NCI-H345 treated with DMSO at 0.1 percent for 48 hours (cell line): ENCODE data around the gene FHIP1A.
A peak's percentile ranks its signal among the peaks of the same experiment; 100 is the strongest.

Source experiments
- DNase-seq: peaks from one replicate; lab custom pipeline; 2025; ENCODE audit not compliant: unreplicated experiment; lab: John Stamatoyannopoulos, UW

FHIP1A gene

GRCh38 chr4:151417766-151418376 is 8.9 kb downstream of the FHIP1A start:
- no peak for DNase-seq

GRCh38 chr4:151418385-151418784 is 9.4 kb downstream of the FHIP1A start:
- DNase-seq: no peak

- DNase-seq: no peak
Observed at GRCh38 chr4:151418856-151419255, 9.9 kb downstream of the FHIP1A start.

- no peak for DNase-seq
Observed at GRCh38 chr4:151420250-151420807, 11.4 kb downstream of the FHIP1A start.

- no peak for DNase-seq
Observed at GRCh38 chr4:151422854-151423253, 13.9 kb downstream of the FHIP1A start.

- no peak for DNase-seq
Observed at GRCh38 chr4:151426513-151426912, 17.5 kb downstream of the FHIP1A start.

GRCh38 chr4:151427266-151427665 is 18.3 kb downstream of the FHIP1A start:
- no peak for DNase-seq

- DNase-seq: no peak
Observed at GRCh38 chr4:151428346-151428745, 19.4 kb downstream of the FHIP1A start.

GRCh38 chr4:151429957-151430570 is 21.1 kb downstream of the FHIP1A start:
- DNase-seq: no peak

GRCh38 chr4:151430740-151431457 is 21.9 kb downstream of the FHIP1A start:
- DNase-seq: peak; percentile 39

GRCh38 chr4:151431728-151432127 is 22.8 kb downstream of the FHIP1A start:
- DNase-seq: no peak

- DNase-seq: no peak
Observed at GRCh38 chr4:151432654-151433053, 23.7 kb downstream of the FHIP1A start.

- DNase-seq: no peak
Observed at GRCh38 chr4:151434183-151434860, 25.3 kb downstream of the FHIP1A start.

- no peak for DNase-seq
Observed at GRCh38 chr4:151436093-151436518, 27.1 kb downstream of the FHIP1A start.

- DNase-seq: no peak
Observed at GRCh38 chr4:151437505-151437904, 28.5 kb downstream of the FHIP1A start.

GRCh38 chr4:151438154-151438553 is 29.2 kb downstream of the FHIP1A start:
- DNase-seq: no peak

GRCh38 chr4:151439320-151439719 is 30.3 kb downstream of the FHIP1A start:
- no peak for DNase-seq

- DNase-seq: no peak
Observed at GRCh38 chr4:151442002-151442401, 33.0 kb downstream of the FHIP1A start.

- no peak for DNase-seq
Observed at GRCh38 chr4:151443247-151443646, 34.3 kb downstream of the FHIP1A start.

- no peak for DNase-seq
Observed at GRCh38 chr4:151443752-151444151, 34.8 kb downstream of the FHIP1A start.

- no peak for DNase-seq
Observed at GRCh38 chr4:151446208-151446607, 37.2 kb downstream of the FHIP1A start.
